Measurements from ENCODE around the gene ARSK.
"Not testable (repeated sequence)": the region's sequence is repeated elsewhere in the genome, so short reads cannot be mapped to it uniquely, and the experiment has no call there.

Gene ARSK

GRCh38 chr5:95623706-95624105 is 68.8 kb downstream of the ARSK start:
- DNase-seq, result no peak

GRCh38 chr5:95624368-95624767 is 69.5 kb downstream of the ARSK start:
- no peak for DNase-seq

- no peak for DNase-seq
These were observed 71.8 kb downstream of the ARSK start for GRCh38 chr5:95626701-95627100.

DNA sequence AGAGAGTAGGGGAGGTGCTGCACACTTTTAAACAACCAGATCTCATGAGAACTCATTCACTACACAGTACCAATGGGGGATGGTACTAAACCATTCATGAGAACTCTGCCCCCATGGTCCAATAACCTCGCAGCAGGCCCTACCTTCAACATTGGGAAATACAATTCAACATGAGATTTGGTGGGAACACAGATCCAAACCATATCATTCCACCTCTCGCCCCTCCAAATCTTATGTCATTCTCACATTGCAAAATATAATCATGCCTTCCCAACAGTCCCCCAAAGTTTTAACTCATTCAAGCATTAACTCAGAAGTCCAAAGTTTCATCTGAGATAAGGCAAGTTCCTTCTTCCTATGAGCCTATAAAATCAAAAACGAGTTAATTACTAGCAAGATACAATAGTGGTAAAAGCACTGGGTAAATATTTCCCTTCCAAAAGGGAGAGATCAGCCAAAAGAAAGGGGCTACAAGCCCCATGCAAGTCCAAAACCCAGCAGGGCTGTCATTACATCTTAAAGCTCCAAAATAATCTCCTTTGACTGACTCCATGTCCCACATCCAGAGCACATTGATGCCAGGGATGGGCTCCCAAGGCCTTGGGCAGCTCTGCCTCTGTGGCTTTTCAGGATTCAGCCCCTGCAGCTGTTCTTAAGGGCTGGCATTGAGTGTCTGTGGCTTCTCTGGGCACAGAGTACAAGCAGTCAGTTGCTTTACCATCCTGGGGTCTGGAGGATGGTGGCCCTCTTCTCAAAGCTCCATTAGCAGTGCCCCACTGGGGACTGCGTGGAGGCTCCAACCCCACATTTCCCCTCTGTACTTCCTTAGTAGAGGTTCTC is 73.3 kb downstream of the ARSK start:
- no peak for DNase-seq

DNA sequence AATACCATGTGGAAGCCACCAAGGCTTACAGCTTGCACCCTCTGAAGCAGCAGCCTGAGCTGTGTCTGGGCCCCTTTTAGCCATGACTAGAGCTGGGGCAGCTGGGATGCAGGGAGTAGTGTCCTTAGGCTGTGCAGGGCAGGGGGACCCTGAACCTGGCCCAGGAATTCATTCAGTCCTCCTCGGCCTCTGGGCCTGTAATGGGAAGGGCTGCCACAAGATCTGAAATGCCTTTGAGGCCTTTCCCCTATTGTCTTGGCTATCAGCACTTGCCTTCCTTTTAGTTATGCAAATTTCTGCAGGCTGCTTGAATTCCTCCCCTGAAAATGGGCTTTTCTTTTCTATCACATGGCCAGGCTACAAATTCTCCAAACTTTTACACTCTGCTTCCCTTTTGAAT is 74.0 kb downstream of the ARSK start:
- DNase-seq, result no peak

DNA sequence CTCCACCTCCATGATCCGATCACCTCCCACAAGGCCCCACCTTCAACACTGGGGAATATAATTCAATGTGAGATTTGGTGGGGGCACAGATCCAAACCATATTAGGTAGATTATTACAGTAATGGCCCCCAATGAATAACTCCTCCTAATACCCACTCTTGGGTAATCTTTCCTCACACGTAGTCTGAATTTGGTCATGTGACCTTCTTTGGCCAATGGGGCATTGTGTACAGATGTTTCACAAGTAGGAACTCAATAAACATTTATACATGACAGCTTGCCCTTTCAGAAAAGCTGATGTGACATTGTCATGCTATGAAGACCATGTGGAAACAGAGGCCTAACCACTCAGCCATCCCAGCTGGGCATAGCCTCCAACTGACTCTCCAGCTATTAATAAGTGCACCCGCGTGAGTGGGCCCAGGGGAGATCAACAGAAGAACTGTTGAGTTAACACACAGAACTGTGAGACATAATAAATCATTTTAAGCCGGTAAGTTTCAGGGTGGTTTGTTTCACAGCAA is 75.6 kb downstream of the ARSK start:
- DNase-seq, result no peak

DNA sequence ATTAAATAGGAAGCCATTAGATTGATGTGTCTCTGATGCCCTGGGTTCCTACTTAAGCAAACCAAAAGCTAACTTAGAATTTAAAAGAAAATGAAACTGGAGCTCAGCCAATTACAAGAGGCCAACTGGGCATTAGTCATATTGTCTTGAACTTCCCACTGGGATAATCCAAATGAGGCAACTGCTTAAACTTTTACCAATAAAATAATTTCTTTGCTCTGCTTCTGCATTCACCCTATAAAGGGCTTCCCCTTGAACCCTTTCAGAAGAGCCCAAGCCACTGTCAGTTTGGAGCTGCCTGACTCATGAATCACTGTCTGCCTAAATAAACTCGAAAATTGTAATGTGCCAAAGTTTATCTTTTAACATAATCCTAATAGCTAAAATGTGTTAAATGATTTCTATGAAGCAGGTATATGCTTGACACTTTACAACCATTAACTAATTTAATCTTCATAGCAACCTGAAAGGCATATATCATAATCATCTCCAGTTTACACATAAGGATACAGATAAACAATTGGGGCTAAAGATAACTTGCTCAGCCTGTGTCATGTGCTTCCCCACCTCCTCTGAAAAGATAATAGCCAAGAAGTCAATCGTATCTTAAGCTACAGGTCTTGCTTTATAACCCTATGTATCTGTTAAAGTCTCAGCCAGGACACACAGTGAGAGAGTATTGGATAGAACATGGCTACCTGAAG is 76.5 kb downstream of the ARSK start:
- no peak for DNase-seq

GRCh38 chr5:95631991-95632675 is 77.2 kb downstream of the ARSK start:
- no peak for DNase-seq

DNA sequence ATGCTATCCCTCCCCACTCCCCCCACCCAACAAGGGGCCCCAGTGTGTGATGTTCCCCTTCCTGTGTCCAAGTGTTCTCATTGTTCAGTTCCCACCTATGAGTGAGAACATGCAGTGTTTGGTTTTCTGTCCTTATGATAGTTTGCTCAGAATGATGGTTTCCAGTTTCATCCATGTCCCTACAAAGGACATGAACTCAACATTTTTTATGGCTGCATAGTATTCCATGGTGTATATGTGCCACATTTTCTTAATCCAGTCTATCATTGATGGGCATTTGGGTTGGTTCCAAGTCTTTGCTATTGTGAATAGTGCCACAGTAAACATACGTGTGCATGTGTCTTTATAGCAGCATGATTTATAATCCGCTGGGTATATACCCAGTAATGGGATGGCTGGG is 78.0 kb downstream of the ARSK start:
- DNase-seq, result not testable (repeated sequence)

DNA sequence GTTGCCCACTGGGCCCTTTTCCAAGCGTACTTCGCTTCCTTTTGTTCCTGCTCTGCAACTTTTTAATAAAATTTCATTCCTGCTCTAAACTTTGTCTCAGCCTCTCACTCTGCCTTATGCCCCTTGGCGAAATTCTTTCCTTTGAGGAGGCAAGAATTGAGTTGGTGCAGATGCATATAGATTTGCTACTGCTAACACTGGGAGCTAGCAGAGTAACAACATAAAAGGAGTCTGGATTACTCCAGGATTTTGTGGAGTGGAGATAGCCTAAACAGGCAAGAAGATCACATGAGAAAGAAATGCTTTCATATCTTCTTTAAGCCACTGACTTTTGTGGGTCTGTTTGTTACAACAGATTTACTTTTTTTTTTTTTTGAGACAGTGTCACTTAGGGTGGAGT is 78.8 kb downstream of the ARSK start:
- DNase-seq, result no peak

- DNase-seq, result no peak
These were observed 79.2 kb downstream of the ARSK start for GRCh38 chr5:95634081-95634480.

- no peak for DNase-seq
These were observed 83.7 kb downstream of the ARSK start for GRCh38 chr5:95638632-95639031.

DNA sequence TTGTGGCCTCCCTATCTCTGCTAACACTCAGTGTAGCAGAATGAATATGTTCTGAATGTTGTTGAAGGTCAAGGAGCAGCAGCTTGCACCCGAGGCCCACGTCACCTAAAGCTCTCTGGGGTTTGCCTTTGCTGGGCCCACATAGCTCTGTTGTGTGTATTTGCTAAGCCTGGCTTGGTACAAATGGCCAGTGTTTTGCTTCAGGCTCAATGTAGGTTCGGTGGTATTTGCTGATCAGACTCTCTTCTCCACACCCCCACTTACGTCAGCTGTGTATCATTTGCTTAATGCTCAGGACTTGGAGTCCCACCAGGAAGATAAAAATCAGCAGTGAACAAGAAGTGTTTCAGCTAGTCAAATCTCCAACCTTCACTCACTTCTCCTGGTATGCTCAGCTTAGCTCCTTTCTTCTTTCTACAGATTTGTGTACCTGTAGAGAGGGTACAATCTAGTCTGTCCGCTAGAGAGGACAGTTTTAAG is 86.9 kb downstream of the ARSK start:
- no peak for DNase-seq

DNA sequence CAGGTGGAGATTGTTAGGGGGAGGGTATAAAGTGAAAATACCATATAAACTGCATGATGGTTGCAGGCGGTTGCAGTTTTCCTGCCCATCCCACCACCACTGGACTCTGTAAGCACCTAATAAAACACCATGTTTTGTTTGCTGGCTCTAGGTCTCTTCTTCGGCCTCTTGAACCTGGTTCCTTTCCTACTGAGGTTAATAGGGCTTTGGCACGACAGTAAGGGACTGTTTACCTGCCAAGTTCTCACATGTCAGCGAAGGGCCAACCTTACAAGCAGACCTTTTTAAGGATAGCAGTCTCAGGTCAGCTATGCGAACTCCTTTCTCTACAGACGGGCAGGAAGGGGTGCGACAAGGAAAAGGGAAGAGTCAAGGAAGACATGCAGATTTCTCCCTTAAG is 88.3 kb downstream of the ARSK start:
- no peak for DNase-seq

GRCh38 chr5:95644351-95645042 is 89.6 kb downstream of the ARSK start:
- DNase-seq, result peak; percentile 9

GRCh38 chr5:95646226-95646568 is 91.3 kb downstream of the ARSK start:
- DNase-seq, result not testable (repeated sequence)

- DNase-seq, result peak; percentile 94
These were observed 91.9 kb downstream of the ARSK start, which contains the start of gene RFESD for GRCh38 chr5:95646569-95647431. RFESD (plus strand) TSS chr5:95646777; CDS start chr5:95652272, 5,495 bp downstream.

DNA sequence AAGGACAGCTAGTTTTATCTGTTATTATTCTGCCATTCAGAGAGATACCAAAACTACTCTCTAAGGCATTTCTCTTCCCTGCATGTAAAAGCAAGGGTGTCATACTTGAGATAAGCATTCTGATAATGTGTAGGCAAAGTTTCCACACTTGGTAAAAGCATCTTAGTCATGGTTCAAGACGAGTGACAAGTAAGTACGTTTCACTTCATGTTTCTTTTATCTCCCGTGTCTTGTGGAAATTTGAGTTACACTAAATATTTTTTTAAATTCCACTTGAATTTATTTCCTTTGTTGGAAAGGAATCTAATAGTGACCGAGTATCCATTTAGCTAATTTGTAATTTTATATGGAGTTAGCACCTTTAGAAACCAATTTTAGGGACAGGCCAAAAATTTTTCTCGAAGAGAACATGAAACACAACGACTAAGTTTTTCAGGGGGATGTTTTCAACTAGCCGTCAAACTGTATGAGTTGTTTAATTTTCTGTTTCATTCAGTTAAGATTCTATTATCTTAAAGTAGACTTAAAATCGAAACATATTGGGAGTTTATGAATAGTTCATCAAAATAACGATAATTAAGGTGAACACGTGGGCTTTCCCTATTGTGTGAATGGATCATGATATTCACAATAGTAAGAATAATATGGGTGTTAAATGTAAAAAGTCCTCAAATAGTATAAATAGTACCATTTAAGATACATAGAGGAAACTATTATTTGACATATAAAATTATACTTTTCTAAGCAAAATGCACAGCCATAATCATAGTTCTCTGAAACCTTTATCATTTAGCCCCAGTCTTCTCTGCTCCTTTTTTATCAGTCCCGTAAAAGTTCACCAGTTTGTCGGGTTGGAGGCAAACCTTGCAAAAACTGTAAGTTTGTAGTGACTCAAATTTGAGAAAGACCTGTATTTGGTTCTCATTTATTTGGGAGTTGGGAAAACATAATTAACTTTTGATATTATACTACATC is 93.3 kb downstream of the ARSK start:
- no peak for DNase-seq

DNA sequence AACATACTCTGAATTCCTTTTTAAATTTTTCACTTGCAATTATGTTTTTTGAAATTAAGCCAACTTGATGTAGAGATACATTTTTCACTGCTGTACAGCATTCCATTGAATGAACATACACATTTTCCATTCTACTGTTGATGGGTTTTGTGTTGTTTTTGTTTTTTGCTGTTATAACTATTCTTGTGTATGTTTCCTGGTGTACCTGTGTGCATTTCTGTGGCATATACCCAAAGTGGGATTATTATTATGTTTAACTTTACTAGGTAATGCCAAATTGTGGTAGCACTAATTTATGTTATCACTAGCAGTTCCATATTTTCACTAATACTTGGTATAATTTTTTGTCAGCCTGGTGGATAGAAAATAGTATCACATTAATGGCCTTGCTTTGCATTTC is 94.4 kb downstream of the ARSK start:
- DNase-seq, result no peak

- DNase-seq, result no peak
These were observed 95.1 kb downstream of the ARSK start for GRCh38 chr5:95649842-95650620.
